ENCODE results near the gene COL27A1. TPM values are rescaled to one million over a fixed set of nuclear protein-coding genes. Genes with fewer than 3 reads are reported as not detected.
A peak's percentile ranks its signal among the peaks of the same experiment; 100 is the strongest.

The COL27A1 gene
- total and polyA plus RNA-seq, 9 of the 15 experiments (the other 6 are each of a cell fraction or from before 2014, with no cell fraction given): 0.07 TPM; not detected in 8

DNA sequence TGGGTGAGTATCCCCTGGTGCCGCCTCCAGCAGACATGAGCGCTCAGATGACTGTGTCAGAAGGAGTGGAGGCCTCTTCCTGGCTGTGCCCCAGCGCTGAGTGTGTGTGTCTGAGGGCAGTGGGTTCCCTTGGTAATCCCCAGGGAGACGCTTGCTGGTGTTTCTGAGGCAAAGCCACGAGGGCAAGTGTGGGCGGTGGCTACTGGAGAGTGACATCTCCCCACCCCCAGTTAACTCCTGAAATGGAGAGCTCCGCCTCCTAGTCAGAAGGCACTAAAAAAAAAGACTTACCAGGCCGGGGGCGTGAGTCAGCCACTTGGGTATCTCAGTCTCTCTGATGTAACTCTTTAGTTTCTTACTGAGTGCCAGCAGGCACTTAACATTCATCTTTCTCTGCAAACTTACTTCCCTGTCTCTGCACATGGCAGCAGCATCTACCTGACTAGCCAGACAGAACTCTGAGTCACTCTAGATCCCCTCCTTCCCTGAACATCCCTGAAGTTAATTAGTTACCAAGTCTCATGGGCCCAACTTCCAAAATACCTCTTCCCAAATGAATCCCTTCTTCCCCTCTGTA, 193.7 kb downstream of the COL27A1 start (continued):
- TF ChIP-seq, protein P1, sequence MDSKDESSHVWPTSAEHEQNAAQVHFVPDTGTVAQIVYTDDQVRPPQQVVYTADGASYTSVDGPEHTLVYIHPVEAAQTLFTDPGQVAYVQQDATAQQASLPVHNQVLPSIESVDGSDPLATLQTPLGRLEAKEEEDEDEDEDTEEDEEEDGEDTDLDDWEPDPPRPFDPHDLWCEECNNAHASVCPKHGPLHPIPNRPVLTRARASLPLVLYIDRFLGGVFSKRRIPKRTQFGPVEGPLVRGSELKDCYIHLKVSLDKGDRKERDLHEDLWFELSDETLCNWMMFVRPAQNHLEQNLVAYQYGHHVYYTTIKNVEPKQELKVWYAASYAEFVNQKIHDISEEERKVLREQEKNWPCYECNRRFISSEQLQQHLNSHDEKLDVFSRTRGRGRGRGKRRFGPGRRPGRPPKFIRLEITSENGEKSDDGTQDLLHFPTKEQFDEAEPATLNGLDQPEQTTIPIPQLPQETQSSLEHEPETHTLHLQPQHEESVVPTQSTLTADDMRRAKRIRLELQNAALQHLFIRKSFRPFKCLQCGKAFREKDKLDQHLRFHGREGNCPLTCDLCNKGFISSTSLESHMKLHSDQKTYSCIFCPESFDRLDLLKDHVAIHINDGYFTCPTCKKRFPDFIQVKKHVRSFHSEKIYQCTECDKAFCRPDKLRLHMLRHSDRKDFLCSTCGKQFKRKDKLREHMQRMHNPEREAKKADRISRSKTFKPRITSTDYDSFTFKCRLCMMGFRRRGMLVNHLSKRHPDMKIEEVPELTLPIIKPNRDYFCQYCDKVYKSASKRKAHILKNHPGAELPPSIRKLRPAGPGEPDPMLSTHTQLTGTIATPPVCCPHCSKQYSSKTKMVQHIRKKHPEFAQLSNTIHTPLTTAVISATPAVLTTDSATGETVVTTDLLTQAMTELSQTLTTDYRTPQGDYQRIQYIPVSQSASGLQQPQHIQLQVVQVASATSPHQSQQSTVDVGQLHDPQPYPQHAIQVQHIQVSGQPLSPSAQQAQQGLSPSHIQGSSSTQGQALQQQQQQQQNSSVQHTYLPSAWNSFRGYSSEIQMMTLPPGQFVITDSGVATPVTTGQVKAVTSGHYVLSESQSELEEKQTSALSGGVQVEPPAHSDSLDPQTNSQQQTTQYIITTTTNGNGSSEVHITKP (IDR thresholded peaks at IDR 0.05; ENCODE audit: partially characterized antibody): peak; percentile 64
- TF ChIP-seq EP400 (IDR thresholded peaks at IDR 0.05): peak; percentile 51
- TF ChIP-seq, protein P2, sequence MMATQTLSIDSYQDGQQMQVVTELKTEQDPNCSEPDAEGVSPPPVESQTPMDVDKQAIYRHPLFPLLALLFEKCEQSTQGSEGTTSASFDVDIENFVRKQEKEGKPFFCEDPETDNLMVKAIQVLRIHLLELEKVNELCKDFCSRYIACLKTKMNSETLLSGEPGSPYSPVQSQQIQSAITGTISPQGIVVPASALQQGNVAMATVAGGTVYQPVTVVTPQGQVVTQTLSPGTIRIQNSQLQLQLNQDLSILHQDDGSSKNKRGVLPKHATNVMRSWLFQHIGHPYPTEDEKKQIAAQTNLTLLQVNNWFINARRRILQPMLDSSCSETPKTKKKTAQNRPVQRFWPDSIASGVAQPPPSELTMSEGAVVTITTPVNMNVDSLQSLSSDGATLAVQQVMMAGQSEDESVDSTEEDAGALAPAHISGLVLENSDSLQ (IDR thresholded peaks at IDR 0.05): peak; percentile 94
- TF ChIP-seq NEUROD1 (IDR thresholded peaks at IDR 0.05; ENCODE audit: borderline replicate concordance, low read depth, low read length, partially characterized antibody): peak; percentile 5
- TF ChIP-seq ZNF785 (CRISPR knock-in tag; IDR thresholded peaks at IDR 0.05): no peak
- TF ChIP-seq ZNF830 (CRISPR knock-in tag; IDR thresholded peaks at IDR 0.05): no peak
- no peak for TF ChIP-seq ETV6 (IDR thresholded peaks at IDR 0.05; ENCODE audit: borderline replicate concordance in 1 of 2, low read depth in 2 of 2, low read length in 1 of 2)
- no peak for TF ChIP-seq ETV6 (CRISPR knock-in tag; IDR thresholded peaks at IDR 0.05; ENCODE audit: borderline replicate concordance)
- TF ChIP-seq ZNF57 (CRISPR knock-in tag; IDR thresholded peaks at IDR 0.05): no peak
- TF ChIP-seq MEIS2 (IDR thresholded peaks at IDR 0.05; ENCODE audit: partially characterized antibody): peak; percentile 61
- TF ChIP-seq, protein P3, sequence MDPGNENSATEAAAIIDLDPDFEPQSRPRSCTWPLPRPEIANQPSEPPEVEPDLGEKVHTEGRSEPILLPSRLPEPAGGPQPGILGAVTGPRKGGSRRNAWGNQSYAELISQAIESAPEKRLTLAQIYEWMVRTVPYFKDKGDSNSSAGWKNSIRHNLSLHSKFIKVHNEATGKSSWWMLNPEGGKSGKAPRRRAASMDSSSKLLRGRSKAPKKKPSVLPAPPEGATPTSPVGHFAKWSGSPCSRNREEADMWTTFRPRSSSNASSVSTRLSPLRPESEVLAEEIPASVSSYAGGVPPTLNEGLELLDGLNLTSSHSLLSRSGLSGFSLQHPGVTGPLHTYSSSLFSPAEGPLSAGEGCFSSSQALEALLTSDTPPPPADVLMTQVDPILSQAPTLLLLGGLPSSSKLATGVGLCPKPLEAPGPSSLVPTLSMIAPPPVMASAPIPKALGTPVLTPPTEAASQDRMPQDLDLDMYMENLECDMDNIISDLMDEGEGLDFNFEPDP (CRISPR knock-in tag; IDR thresholded peaks at IDR 0.05): no peak
- TF ChIP-seq, protein P4, sequence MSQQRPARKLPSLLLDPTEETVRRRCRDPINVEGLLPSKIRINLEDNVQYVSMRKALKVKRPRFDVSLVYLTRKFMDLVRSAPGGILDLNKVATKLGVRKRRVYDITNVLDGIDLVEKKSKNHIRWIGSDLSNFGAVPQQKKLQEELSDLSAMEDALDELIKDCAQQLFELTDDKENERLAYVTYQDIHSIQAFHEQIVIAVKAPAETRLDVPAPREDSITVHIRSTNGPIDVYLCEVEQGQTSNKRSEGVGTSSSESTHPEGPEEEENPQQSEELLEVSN (IDR thresholded peaks at IDR 0.05; ENCODE audit: borderline replicate concordance in 1 of 2, extremely low read depth in 1 of 2, insufficient read depth in 1 of 2, insufficient read length in 1 of 2, low read depth in 1 of 2, low read length in 1 of 2, poor library complexity in 1 of 2, severe bottlenecking in 1 of 2): peak in 1 of 2 experiments; percentile 10
- TF ChIP-seq KDM5B (IDR thresholded peaks at IDR 0.05; ENCODE audit: insufficient replicate concordance, low read depth, low read length): peak; percentile 32
- TF ChIP-seq RBM22 (IDR thresholded peaks at IDR 0.05; ENCODE audit: low read depth, low read length, poor library complexity, severe bottlenecking): peak; percentile 74
- TF ChIP-seq CEBPG (CRISPR knock-in tag; IDR thresholded peaks at IDR 0.05): peak; percentile 71; the same call in 1 of the 2 replicates
- 0 out of 4 replicates have a peak, but pooled peaks of 1 of the 2 experiments have one; percentile 39 for TF ChIP-seq CEBPG (tag; conservative IDR thresholded peaks at IDR 0.05 in 1 of 2, IDR thresholded peaks at IDR 0.05 in 1 of 2)
- no peak for TF ChIP-seq NFIC (IDR thresholded peaks at IDR 0.05)
- TF ChIP-seq SRSF3 (IDR thresholded peaks at IDR 0.05; ENCODE audit: insufficient read depth, low read length): no peak
- 0 out of 2 replicates have a peak, but pooled peaks have one; percentile 23 for TF ChIP-seq MYC (IDR thresholded peaks at IDR 0.05; ENCODE audit: low read depth, low read length)
- TF ChIP-seq MYC (CRISPR knock-in tag; IDR thresholded peaks at IDR 0.05; ENCODE audit: borderline replicate concordance, low read depth): no peak
- no peak for TF ChIP-seq ZNF224 (CRISPR knock-in tag; IDR thresholded peaks at IDR 0.05)

Data from K562 (cell line).